8988T (cell line): Measurements from ENCODE around the gene SLC6A16.
"Not testable (repeated sequence)": the region's sequence is repeated elsewhere in the genome, so short reads cannot be mapped to it uniquely, and the experiment has no call there.

Experiments used
- DNase-seq: peaks from one replicate; pipeline ENCODE4 v3.0.0; 2011

Gene SLC6A16

DNA sequence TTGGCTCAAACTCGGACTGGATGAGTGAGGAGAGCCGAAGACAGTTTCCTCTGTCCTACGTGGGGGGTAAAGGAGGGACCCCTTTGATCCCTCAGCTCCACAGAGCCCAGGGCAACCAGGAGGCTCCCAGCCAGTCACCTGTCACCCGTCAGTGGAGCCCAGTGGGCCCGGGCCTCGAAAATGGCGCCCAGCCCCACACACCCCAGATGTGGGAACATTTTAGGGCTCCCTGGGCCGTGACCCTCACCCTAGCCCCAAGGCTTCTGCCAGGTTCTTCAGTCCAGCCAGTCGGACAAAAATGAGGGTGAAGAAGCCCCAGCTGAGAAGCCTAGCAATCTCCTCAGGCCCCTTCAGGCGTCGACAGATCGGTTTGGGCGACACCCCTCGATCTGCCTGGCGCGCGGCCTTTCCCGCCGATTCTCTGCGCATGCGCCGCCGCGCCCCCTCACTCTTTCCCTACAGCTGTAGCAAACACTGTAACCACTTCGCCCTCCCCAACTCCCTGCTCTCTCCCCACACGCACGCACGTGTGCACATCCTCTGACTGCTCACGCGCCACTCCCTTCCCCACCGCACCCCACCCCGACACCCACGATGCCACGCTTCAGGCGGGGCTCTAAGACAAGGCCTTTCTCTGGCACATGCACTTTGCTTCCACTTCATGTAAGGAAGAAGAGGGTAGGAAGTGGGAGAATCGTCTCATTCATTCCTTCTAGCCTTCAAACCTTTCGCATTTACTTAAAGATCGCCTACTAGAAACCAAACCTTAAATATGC lies at the start of gene SLC6A16:
Gene SLC6A16 (minus strand): TSS at position 391 of the 776 bp plus-strand sequence. CDS start 13,844 bp downstream, outside the sequence.
- no peak for DNase-seq

DNA sequence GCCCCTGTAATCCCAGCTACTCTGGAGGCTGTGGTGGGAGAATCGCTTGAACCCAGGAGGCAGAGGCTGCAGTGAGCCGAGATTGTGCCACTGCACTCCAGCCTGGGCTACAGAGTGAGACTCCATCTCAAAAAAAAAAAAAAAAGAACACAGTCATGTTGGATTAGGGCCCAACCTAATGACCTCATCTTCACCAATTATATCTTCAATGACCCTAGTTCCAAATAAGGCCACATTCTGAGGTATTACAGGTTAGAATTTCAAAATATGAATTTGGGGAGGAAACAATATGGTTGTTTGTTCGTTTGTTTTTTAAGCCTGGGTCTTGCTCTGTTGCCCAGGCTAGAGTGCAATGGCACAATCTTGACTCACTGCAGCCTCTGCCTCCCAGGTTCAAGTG lies 48.2 kb upstream of the SLC6A16 start:
- DNase-seq, result not testable (repeated sequence)

DNA sequence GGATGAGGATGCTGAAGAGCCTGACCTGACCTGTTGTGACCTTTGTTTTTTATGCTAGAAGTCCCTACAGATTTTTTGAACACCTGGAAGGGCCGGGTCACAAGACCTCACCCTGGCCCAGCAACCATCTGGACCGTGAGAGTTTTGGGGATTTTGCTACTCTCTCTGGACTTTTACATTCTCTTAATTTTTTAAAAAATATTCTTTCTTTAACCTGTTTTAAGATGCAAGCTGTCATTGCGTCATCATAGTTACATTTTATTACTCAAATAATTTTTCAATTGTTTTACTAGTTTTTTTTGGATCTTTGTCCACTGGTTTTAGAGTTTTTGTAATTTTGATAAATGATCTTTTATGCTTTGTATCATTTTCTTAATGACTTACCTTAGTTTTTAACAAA lies 46.2 kb upstream of the SLC6A16 start:
- DNase-seq, result no peak

DNA sequence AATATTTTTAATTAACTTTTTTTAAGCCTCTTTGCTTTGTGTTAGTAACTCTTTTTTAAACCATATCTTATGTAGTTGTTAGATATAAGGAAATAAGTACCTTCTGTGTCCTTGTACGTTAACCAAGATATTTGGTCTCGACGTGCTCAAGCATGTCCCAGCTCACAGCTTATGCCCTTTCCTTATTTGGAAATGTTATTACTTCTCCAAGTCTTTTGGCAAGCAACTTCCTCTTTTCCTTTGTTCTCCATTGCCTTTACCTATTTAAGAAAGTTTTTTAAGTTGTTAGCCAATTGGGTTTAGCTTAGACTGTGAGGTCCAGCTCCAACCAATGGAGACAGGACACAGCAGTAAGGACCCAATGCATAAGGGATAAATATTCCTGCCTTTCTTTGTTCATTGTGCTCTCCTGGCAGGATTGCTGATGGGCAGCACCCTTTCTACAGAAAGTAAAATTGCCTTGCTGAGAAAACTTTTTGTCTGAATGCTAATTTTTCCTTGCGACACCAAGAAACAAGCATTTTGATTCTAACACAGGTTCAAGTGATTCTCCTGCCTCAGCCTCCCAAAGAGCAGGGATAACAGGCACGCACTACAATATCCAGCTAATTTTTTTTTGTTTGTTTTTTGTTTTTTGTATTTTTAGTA lies 43.8 kb upstream of the SLC6A16 start:
- no peak for DNase-seq

DNA sequence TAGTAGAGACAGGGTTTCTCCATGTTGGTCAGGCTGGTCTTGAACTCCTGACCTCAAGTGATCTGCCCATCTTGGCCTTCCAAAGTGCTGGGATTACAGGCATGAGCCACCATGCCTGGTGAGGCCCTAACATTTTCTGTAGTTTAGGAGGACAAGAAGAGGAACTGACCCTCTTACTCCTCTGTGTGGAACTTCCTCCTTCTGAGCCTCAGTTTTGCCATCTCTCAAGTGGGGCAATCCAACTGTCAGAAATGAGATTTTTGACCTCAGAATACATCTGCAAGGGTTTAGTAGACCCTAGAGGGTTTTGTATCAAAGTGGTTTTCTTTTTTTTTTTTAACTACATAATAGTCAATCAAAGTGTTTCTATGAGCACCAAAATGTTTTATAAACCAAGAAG lies 41.1 kb upstream of the SLC6A16 start:
- no peak for DNase-seq

DNA sequence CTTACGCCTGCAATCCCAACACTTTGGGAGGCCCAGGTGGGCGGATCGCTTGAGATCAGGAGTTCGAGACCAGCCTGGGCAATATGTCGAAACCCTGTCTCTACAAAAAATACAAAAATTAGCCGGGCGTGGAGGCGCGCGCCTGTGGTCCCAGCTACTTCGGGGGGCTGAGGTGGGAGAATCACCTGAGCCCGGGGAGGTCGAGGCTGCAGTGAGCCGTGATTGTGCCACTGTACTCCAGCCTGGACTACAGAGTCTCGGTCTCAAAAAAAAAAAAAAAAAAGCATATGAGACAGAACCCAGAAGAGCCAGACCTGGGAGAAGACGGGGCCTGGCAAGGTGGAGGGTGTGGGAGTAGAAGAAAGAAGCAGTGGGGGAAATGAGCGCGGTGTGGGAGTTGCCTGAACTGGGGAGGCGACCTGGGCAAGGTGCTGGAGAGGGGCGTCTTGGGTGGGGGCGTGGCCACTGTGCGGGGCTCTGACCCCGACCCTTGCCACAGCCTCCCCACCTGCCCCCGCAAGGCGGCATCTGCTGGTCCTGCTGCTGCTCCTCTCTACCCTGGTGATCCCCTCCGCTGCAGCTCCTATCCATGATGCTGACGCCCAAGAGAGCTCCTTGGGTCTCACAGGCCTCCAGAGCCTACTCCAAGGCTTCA lies 39.2 kb upstream of the SLC6A16 start:
- no peak for DNase-seq

DNA sequence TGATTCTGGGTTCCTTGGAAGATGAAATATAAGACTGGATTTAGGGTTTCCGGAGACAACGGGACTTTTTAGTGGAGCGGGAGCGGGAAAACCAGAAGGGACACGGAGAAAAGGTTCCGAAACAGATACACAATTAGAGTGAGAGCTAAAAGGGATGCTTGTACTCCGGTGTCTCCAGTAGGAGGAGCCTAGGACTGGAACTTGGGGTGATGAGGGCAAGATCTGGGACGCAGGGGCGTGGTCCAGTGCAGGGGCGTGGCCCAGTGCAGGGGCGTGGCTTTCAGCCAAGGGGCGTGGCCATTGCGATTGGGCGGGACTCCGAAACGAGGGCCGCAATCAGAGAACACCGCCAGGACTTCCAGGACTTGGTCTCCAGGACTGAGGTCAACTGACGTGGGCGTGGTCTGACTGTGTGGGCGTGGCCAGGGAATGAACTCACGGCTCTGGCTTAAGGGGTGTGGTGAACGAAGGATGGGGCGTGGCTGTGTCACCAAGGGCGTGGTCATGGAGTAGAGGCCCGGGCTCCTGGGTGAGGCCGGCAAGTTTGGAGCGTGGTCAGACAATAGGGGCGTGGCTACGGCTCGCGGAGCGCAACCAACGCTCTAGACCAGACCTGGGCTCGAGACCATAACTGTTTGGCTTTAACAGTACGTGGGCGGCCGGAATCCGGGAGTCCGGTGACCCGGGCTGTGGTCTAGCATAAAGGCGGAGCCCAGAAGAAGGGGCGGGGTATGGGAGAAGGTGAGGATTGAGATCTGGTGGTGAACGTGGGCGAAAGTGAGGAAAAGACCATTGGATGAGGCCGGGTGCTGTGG lies 38.5 kb upstream of the SLC6A16 start, which contains the start of gene DKKL1:
Gene DKKL1 (plus strand): TSS at position 610 of the 815 bp plus-strand sequence. CDS start 122 bp downstream, at position 732.
- peak; percentile 75 for DNase-seq

DNA sequence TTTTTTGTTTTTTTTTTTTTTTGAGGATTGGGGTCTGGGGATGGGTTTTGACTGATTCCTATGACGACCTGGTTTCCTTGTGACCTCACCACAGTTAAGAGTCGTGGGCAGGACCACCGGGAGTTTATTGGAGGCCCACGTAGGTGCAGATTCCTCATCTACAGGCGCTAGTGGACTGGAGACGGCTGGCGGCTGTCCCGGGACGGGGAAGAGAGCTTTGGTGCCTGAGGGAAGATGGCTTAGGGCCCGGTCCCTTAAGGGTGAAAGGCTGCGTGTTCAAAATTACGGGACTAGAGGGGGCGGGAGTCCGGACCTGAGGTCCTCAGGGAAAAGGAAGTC lies 37.9 kb upstream of the SLC6A16 start:
- DNase-seq, result no peak

DNA sequence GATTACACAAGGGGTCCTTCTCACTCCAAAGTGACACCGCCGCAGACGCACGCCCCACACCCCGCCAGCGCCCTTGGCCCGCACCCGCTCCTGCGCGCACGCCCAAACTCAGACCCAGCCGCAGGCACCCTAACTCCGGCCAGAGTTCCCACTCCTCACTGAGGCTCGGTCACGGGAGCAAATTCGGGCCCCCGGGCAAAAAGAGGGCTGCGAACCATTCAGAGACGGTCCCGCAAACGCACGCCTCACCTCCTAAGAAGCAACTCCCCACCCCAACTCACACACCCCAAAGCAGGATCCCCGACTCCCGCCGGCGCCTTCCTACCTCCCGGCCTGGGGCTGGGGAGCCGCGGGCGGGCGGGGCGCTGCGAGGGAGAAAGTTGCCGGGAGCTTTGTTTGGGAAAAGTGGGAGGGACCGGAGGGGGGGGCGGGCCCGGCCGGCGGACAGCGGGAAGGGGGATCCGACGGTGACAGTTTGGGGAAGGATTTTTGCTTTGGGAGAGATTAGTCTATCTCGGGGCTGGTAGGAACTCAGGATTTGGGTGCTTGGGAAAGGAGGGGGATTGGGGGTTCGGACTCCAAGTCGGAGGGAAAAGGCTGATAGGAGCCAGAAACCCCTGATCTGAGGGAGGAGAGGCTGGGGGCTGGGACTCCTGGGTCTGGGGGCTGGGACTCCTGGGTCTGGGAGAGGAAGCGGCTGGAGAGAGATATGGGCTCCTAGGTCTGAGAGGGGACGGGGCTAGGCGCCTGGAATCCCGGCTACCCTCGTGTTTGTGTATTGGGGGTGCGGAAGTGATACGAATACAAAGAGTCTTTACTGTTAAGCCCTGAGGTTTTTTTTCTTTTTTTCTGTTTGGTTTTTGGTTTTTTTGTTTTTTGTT lies 37.3 kb upstream of the SLC6A16 start, which contains the start of gene TEAD2:
Gene TEAD2 (minus strand): TSS at position 369 of the 881 bp plus-strand sequence. CDS start 2,341 bp downstream, outside the sequence.
- peak; percentile 65 for DNase-seq

DNA sequence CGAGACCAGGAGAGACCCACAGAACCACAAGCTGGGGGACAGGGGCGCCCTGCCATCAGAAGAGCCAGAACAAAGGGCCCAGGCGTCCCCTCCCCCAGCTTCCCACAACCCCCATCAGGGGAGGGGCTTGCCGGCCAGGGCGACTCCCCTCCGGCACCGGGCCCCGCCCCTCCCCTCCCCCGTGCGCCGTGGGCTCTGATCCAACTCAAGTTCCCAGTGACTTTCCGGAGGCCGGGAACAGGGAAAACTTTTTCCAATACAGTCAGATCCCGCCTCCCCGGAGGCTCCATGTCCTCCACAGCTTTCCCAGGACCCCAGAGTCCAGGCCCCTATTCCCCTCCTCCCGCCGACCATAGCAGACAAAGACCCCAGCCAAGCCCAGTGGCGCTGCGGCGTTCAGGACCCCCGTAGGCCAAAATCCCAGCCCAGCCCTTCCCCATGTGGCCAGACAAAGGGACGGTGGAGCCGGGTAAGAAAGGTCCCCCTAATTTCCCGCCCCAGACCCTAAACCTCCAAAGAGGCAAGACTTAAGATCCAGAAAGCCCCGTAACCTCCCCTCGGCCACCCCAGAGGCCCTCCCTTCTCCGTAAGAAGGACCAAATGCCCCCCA lies 36.6 kb upstream of the SLC6A16 start:
- no peak for DNase-seq

DNA sequence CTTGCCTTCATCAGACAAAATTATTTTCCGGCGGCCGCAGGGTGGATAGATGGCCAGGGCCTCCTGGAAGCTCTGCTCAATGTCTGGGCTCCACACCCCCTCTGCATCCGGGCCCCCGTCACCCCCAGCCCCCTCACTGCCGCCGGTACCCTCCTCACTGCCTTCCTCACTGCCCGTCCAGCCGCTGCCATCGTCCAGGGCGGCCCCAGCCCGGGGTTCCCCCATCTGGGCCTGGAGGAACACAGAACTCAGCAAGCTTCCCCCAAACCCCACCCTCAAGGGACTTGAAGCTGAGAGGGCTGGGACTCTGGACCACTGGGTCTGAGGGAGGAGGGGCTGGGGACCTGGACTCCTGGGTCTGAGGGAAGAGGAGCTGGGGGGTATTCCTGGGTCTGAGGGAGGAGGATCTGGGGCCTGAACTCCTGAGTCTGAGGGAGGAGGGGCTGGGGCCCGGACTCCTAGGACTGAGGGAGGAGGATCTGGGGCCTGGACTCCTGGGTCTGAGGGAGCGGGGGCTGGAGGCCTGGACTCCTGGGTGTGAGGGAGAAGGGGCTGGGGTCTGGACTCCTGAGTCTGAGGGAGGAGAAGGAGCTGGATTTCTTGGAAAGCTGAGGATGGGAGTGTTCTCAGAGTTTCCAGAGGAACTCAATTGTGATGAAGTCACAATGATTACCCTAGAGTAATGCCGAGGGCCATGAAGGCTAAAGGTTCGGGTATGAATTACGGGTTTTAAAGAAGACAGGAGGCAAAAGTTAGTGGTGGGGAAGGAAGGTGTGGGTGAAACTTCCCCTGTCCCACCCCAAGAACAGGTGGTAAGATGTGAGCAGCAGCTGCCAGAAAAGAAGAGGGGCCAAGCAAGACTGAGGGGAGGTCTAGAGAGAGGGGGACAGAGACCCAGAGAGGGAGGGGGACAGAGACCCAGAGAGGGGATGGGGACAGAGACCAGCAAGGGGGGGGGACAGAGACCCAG lies 35.1 kb upstream of the SLC6A16 start:
- no peak for DNase-seq

DNA sequence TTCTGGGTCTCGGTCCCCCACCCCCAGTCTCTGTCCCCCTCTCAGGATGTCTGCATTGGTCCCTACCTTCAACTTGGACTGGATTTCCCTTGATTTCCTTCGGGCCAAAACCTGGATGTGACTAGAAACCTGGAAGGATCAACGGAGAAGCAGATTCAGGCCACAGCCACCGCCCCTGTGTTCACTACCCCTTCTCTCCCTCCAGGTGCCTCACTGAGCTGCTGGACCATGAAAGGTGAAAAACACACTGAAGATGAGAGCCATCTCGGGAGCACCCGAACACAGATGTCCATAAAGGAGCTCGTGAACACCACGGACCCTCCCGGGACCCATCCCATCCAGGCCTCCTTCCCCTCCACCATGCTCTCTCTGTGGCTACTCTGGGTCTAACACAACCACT lies 32.2 kb upstream of the SLC6A16 start:
- DNase-seq, result no peak

DNA sequence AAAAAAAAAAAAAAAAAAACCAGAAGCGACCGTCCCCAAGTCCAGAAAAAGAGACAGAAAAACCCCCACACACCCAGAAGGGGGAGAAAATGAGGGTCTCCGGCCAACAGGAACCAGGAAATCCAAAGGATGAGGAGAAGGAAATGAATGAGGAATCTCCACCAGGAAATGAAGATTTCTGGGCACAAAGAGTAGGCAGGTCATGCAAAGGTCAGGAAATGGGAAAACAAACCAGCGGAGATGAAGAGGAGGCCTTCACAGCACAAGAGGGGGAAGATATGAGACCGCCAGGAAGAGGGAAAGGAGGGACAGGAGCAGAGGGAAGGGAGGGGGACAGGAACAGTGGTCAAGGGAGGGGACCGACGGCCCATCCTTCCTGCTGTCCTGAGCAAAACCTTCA lies 31.4 kb upstream of the SLC6A16 start:
- DNase-seq, result no peak

DNA sequence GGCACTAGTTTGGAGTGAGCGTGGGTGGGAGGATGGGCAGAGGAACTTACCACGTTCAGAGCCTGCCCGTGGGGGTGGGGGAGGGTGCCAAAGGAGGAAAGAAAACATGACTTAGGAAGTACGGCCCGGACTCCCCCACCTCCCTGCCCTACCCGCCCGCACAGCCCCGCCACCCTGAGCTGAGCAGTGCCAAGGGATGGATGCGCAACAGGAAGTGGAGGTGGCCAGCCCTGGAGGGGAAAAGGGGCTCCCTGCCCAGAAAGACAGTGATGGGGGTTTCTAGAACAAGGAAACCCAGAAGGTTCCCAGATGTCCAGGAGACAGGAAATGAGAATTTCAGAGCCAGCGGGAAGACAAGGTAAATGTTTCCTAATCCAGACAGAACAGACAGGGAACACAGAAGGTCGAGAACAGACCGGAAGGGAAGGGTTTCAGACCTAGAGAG lies 30.9 kb upstream of the SLC6A16 start:
- no peak for DNase-seq

DNA sequence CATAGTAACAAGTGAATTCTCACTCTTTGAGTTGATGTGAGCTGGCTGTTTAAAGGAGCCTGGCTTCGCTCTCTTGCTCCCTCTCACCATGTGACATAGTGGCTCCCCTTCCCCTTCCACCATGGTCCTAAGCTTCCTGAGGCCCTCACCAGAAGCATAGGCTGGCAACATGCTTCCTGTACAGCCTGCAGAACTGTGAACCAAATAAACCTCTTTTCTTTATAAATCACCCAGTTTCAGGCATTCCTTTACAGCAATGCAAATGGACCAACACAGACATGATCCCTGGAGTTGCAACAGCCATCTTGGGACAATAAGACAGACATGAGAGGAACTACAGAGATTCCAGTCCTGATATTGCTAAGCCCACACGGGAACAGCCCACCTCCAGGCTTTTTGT lies 24.6 kb upstream of the SLC6A16 start:
- no peak for DNase-seq

DNA sequence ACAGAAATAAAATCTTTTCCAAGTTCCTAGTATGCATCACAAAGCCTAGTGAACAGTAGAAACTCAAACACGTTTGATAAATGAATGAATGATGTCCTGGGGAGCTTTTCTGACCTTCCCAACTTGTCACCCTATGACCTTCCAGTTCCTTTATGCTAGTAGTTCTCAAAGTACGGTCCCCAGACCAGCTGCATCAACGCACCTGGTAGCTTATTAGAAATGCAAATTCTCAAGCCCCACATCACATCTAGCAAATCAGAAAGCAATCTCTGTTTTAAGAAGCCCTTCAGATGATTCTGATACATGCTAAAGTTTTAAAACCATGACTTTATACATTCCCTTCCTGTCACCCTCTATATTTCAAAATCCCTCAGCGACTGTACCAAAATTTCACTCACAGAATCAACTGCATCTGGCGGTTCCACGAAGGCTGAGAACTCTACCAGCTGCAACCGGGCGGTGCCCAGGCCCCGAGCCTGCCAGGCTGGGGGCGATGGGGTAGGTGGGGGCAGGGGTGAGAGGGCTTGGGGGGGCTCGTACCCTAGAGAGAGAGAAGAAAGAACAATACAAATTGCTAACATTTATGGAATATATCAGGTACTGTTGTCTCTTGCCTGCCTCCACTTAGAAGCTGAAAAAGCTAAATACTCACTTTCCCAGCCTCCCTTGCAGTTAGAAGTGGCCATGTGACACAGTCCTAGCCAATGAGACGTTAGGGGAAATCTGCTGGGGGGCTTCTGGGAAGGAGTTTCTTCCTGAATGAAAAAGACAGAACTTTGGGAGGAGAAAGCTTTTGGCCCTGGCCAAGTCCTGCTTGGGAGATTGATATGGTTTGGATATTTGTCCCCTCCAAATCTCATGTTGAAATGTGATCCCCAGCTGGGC lies 23.6 kb upstream of the SLC6A16 start:
- no peak for DNase-seq

DNA sequence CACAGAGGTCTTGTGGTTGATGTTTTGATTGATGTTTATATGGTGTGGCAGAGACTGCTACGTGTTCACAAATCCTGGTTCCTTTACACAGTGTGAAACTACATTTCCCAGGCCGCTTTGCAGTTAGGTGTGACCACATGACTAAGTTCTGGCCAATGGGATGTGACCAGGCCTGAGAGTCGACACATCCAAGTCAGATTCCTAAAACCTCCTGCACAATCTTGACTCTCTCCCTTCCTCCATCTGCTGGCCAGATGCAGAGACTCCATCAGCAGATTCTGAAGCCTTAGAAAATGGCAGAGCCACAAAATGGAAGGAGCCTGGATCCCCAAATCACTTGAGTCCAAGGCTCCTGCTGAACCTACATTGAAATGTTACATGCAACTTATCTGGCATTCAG lies 22.8 kb upstream of the SLC6A16 start:
- peak; percentile 55 for DNase-seq

DNA sequence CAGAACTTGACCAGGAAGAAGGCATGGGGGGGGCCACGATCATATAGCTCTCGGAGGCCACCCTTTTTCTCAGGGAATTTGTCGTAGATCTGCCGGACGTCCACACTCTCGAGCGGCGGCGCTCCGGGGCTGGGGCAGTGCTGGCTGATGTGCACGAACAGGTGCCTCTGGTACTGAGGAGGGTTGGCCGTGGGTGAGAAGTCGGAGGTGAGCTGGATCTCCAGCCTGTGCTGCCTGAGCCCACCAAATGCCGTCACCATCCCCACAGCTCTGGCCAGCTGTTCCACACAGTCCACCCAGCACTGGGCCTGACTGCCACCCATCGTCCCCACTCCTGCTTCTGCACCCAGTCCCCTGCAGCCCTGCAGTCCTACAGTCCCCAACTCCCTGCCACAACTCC lies 22.2 kb upstream of the SLC6A16 start:
- DNase-seq, result no peak
